Right lobe of liver (tissue), 6 donors: ENCODE results near the gene OSCP1. TPM values are rescaled to one million over a fixed set of nuclear protein-coding genes. Genes with fewer than 3 reads are reported as not detected.

Experiments
- ATAC-seq, 4 donors: fragments of 200-7000 bp; cut with Tn5 transposase; one replicate each; pipeline ENCODE4 v1.9.1; 2020; ENCODE audit warnings: mild to moderate bottlenecking in 4 of 4, moderate library complexity in 4 of 4
- DNase-seq, 3 donors: peaks; one replicate each; pipeline ENCODE4 v3.0.0-alpha.2; 2020
- H3K27ac ChIP-seq, 3 donors: fragments of 200-600 bp; one replicate each; pipeline ENCODE4 v1.8.0; 2022
- H3K27me3 ChIP-seq, 2 donors: fragments of 200-600 bp; one replicate each; pipeline ENCODE4 v1.8.0; 2022
- H3K36me3 ChIP-seq, 4 donors: fragments of 200-600 bp; sonication (generic) in 1 of 4; one replicate each; pipeline versions ENCODE4 v1.5.1 to v1.8.0; 2017 to 2022; ENCODE audit warnings: control low read depth in 1 of 4
- H3K4me1 ChIP-seq, 4 donors: fragments of 200-600 bp; sonication (generic) in 1 of 4; one replicate each; pipeline versions ENCODE4 v1.5.1 to v1.8.0; 2017 to 2022; ENCODE audit warnings: control low read depth in 1 of 4
- H3K4me3 ChIP-seq, 3 donors: fragments of 200-600 bp; one replicate each; pipeline ENCODE4 v1.8.0; 2022
- H3K9me3 ChIP-seq, 4 donors: fragments of 200-600 bp; sonication (generic) in 1 of 4; one replicate each; pipeline versions ENCODE4 v1.5.1 to v1.8.0; 2017 to 2022; ENCODE audit warnings: control low read depth in 1 of 4
- POLR2A ChIP-seq: fragments of 450-650 bp; IDR thresholded peaks from one replicate; pipeline ENCODE4 v1.6.1; 2017; ENCODE audit warnings: antibody characterized with exemption, mild to moderate bottlenecking
- WGBS: methylation state at CpG from one replicate; pipeline ENCODE4 v1.1.6; 2018; ENCODE audit warnings: low coverage, low lambda C conversion rate; ENCODE audit not compliant: insufficient coverage; ENCODE audit errors: missing lambda C conversion rate; 5-methylcytosine and 5-hydroxymethylcytosine counted together
- intact Hi-C, 2 donors: fragments of 100-400 bp; cut with DNase I; formaldehyde crosslinking; loops; one replicate each; pipeline versions ENCODE4 v1.11.2 to v1.14.1; 2022
- total RNA-seq, 6 experiments: library from RNA; depleted of rRNA in 2 of 6; stranded (reverse); fragments of >200 nt in 2 of 6; fragmentation: NEBNext Ultra II Directional in 3 of 6; extraction: Animal tissue kit (Norgen Biotek cat#: 25700) in 3 of 6; gene quantifications; one replicate each; pipeline versions ENCODE4 v1.1.0 to v1.2.4, GENCODE V29; 2016 to 2023
- TF ChIP-seq, protein P1 (sequence below), 4 donors: fragments of 200-600 bp in 3 of 4; fragments of 450-650 bp in 1 of 4; IDR thresholded peaks; one replicate each; pipeline versions ENCODE4 v1.5.1 to v1.8.0; 2016 to 2022; ENCODE audit warnings: antibody characterized with exemption in 4 of 4, mild to moderate bottlenecking in 2 of 4
- donor health status: DM: no; HTN: yes; CAD: no.
- donor health status: DM: no; HTN: no; CAD: no.
- donor health status: DM: no; HTN: no; CAD: no.
- donor health status: DM: no; HTN: yes; CAD: no.
- donor health status: DM: no; HTN: yes; CAD: no.

The OSCP1 gene
- total RNA-seq, 6 experiments from 2014 or later = 0.40 to 4.9 (median 1.7) TPM

DNA sequence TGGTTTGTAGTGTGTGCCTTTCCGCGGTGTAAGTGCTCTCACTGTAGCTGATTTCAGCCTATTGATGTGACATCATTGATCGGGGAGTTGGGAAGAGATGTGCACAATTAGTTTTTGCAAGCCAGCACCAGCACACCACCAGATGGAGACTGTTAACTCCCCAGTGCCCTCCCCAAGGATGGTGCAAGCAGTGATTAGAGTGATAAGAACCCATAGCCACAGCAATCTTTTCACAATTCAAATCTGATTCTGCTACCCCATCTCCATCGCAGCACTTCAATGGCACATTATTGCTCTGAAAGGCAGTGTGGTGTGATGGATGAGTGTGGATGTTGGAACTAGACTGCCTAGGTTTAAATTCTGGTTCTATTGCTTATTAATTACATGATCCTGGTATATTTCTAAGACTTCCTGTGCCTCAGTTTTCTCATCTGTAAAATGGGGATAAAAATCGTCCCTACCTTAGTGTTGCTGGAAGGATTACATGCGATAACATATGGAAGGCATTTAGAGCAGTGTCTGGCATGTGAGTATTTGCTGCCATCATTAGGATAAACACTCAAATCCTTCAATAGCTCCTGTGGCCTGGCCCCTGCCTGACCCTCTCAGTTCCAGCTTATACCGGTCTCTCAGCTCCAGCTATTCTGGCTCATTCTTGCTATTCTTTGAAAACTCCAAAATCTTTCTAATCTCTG, 25.8 kb upstream of the OSCP1 start:
- intact Hi-C loops = no loop called here
- H3K27ac ChIP-seq = no peak overlapping the region
- ATAC-seq (peak in 1 of 4 donors; percentile 20), DNase-seq (no peak)
- WGBS = 84% methylated on average over 4 of the region's 7 CpGs
- H3K4me1 ChIP-seq = peaks cover 0 to 10% (median 0%) of the 10 kb centered on the region in 4 donors
- no peaks in the 10 kb centered on the region for H3K9me3 ChIP-seq
- H3K4me3 ChIP-seq = no peak overlapping the region
- H3K36me3 ChIP-seq = no peaks in the 10 kb centered on the region
- TF ChIP-seq POLR2A = no peak
- no peaks in the 10 kb centered on the region for H3K27me3 ChIP-seq

DNA sequence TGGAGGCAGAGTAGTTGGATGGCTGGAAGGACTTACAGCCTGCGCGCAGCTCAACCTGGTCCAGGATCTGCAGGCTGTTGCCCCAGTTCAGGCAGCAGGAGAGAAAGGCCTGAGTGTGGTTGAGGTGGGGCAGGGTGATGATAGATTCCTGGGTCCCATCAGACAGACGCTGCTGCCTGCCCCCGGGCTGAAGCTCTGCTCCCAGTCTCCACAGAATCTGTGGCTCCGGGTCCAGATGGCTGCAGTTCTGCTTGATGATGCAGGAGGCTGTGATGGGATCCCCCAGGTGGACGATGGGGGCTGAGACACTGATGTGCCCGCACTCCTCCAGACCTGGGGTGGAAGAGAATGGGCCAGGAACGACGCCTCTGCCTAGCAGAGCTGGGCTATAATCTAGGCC, 25.1 kb upstream of the OSCP1 start:
- Histone ChIP-seq H3K27me3 (no peaks in the 10 kb centered on the region), H3K36me3 (no peaks in the 10 kb centered on the region), H3K4me1 (peaks cover 0 to 10% (median 0%) of the 10 kb centered on the region in 4 donors), H3K27ac (no peak overlapping the region), H3K4me3 (no peak overlapping the region), H3K9me3 (no peaks in the 10 kb centered on the region)
- intact Hi-C loops = no loop called here
- 60% methylated on average over 2 of the region's 9 CpGs for WGBS
- DNase-seq (no peak), ATAC-seq (peak in 1 of 4 donors; percentile 21)
- TF ChIP-seq POLR2A = no peak
- TF ChIP-seq, protein P1, sequence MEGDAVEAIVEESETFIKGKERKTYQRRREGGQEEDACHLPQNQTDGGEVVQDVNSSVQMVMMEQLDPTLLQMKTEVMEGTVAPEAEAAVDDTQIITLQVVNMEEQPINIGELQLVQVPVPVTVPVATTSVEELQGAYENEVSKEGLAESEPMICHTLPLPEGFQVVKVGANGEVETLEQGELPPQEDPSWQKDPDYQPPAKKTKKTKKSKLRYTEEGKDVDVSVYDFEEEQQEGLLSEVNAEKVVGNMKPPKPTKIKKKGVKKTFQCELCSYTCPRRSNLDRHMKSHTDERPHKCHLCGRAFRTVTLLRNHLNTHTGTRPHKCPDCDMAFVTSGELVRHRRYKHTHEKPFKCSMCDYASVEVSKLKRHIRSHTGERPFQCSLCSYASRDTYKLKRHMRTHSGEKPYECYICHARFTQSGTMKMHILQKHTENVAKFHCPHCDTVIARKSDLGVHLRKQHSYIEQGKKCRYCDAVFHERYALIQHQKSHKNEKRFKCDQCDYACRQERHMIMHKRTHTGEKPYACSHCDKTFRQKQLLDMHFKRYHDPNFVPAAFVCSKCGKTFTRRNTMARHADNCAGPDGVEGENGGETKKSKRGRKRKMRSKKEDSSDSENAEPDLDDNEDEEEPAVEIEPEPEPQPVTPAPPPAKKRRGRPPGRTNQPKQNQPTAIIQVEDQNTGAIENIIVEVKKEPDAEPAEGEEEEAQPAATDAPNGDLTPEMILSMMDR (IDR thresholded peaks at IDR 0.05) = no peak

DNA sequence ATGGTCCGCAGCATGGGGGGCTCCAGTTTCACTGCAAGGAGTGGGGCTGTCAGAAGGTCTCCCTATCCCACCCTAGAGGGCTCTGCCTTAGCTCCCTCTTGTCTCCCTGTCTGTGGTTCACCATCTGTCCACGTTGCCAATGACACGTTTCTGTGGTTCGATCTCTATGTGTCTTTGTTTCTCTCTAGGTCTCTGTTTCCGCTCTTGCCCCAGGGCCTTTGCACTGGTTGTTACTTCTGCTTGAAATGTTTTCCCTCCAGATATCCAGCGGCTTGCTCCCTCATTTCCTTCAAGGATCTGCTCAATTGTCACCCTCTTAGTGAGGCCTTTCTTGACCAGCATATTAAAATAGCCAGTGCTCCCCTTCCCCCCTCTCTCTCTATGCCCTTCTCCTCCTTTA, 22.4 kb upstream of the OSCP1 start:
- Histone ChIP-seq H3K36me3 (no peaks in the 10 kb centered on the region), H3K4me1 (no peaks in the 10 kb centered on the region), H3K4me3 (no peak overlapping the region), H3K27ac (no peak overlapping the region), H3K9me3 (no peaks in the 10 kb centered on the region), H3K27me3 (no peaks in the 10 kb centered on the region)
- intact Hi-C loops = no loop called here
- 86% methylated on average over 5 of the region's 6 CpGs for WGBS
- TF ChIP-seq POLR2A = no peak
- DNase-seq = no peak
- no peak for ATAC-seq

DNA sequence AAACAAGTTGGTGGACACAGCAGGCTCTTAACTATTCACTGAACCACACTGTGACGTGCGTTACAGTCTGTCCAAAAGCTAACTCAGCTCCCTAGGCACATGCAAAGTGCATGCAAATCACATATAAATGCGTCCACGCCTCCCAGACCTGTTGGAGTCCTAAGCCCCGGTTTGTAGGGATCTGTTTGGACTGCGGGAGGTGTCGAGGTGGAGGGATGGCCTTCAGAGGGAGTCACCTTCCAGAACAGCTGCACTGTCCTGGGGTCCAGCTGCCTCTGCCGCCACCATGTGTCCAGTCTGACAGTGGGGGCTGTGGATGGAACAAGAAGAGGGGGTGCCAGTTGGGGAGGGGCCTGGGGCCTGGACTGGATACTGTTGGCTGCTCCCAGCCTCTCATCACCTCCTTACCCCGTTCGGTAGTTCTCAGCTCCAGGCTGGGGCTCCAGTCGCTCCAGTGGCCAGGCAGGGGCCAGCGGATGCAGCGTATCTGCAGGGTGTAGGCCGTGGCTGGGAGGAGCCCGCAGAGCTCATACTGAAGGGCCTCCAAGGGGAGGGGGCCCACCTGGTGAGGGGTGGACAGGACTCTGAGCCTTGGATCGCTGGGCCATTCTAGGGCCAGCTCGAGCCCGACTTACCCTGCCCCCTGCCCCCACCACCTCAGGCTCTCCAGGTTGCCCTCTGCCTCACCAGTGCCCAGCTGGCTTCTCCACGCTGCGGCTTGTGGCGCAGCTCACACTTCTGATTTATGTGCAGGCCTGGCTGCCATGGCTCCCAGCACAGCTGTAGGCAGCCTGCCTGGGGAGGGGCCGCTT, 21.8 kb upstream of the OSCP1 start:
- Histone ChIP-seq H3K27me3 (no peaks in the 10 kb centered on the region), H3K4me1 (no peaks in the 10 kb centered on the region), H3K9me3 (no peaks in the 10 kb centered on the region), H3K27ac (no peak overlapping the region), H3K36me3 (no peaks in the 10 kb centered on the region), H3K4me3 (no peak overlapping the region)
- ATAC-seq = no peak
- WGBS = 76% methylated on average over 7 of the region's 22 CpGs
- DNase-seq = no peak
- TF ChIP-seq, protein P1 (IDR thresholded peaks at IDR 0.05) = no peak
- TF ChIP-seq POLR2A = no peak
- intact Hi-C loops = no loop called here

DNA sequence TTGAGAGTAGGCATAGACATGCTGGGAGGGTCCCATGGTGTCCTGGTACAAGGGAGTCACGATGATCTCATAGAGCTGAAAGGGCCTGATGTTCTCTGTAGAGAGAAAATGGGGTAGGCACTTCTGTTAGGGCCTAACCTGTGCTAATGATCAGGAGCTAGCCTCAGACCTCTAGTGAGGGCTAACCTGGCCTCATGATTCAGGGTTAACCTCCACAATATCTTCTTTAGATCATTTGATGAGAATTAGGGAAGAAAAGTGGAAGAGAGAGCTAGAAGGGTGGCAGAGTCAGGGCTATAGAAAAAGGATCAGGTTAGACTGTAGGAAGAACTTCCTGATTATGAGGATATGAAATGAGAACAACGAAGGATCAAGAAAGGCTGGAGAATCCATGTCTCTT, 18.9 kb upstream of the OSCP1 start:
- H3K27me3 ChIP-seq = no peaks in the 10 kb centered on the region
- H3K4me3 ChIP-seq = no peak overlapping the region
- H3K9me3 ChIP-seq = no peaks in the 10 kb centered on the region
- intact Hi-C loops = no loop called here
- 48% methylated on average over 2 of the region's 2 CpGs for WGBS
- no peak for DNase-seq
- no peak overlapping the region for H3K27ac ChIP-seq
- no peak for ATAC-seq
- peaks cover 0 to 6% (median 0%) of the 10 kb centered on the region in 4 donors for H3K4me1 ChIP-seq
- no peaks in the 10 kb centered on the region for H3K36me3 ChIP-seq
- TF ChIP-seq, protein P1 (IDR thresholded peaks at IDR 0.05) = no peak
- no peak for TF ChIP-seq POLR2A
